Measurements from ENCODE around the gene IRS2. TPM values are rescaled to one million over a fixed set of nuclear protein-coding genes. Genes with fewer than 3 reads are reported as not detected.

The IRS2 gene
- total RNA-seq, 2 donors from 2014 or later = 27.9 to 29.6 TPM

DNA sequence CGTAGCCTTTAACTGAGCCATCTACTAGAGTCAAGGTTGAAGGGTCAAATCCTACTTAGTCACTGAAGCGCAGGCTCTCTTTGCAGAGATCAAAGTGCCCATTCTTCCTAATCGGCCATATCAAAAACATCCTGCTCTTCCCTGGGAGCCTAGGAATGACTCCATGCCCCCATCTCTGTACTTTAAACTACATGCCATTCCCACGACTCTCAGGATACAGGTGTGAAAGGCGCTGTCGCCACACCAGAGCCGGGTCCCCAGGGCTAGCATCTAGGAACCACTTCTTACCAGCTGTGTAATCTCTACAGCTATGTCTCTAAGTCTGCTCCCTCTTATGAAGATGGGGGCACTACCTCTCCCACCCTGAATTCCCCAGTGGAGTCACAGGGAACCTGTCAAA, 22.3 kb downstream of the IRS2 start:
- ATAC-seq (no peak), DNase-seq (no peak)
- intact Hi-C loops (cut with DNase I) = no loop called here

DNA sequence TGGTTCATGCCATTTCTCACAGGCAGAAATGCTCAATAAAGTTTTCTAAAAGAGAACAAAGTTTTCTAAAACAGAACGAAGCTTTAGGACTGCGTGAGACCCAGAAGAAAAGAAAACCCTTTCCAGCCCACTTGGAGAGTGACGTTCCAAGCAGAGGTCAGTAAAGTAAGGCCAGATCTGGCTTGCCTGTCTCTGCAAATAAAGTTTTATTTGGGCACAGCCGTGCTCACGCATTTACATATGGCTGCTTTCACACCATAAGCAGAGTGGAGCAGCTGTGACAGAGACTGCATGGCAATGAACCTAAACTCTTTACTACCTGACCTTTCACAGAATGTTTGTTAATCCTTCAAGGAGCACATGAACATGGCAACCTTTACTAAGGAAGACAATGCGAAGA, 23.6 kb downstream of the IRS2 start:
- no peak for ATAC-seq
- DNase-seq = no peak
- intact Hi-C loops (cut with DNase I) = no loop called here

GRCh38 chr13:109761695-109762094, 24.7 kb downstream of the IRS2 start:
- intact Hi-C loops (cut with DNase I) = no loop called here
- DNase-seq (no peak), ATAC-seq (no peak)

DNA sequence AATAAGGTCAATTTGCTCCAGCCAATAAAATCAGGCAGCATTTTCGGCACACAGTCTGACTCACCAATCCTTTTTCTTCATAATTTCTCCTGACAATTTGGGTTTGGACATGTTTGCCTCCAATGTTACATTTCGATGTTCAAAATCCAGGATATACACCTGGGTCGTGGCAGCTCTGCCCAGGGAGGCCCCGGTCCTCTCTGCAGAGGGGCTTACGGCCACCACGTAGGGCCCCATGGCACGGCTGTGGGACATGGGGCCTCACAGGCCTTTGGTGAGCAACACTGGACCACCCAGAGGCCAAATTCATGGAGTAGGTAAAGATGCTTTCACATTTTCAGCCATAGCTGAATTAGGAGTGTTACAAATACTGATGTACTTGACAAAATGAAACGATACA, 25.4 kb downstream of the IRS2 start:
- ATAC-seq (no peak), DNase-seq (no peak)
- intact Hi-C loops (cut with DNase I) = no loop called here

GRCh38 chr13:109760402-109760801, 26.0 kb downstream of the IRS2 start:
- ATAC-seq (no peak), DNase-seq (no peak)
- intact Hi-C loops (cut with DNase I) = no loop called here

- DNase-seq = no peak
- ATAC-seq = no peak
- intact Hi-C loops (cut with DNase I) = no loop called here
Measured at GRCh38 chr13:109759609-109760008, 26.8 kb downstream of the IRS2 start.

GRCh38 chr13:109758937-109759480, 27.4 kb downstream of the IRS2 start:
- DNase-seq = no peak
- intact Hi-C loops (cut with DNase I) = no loop called here
- no peak for ATAC-seq

DNA sequence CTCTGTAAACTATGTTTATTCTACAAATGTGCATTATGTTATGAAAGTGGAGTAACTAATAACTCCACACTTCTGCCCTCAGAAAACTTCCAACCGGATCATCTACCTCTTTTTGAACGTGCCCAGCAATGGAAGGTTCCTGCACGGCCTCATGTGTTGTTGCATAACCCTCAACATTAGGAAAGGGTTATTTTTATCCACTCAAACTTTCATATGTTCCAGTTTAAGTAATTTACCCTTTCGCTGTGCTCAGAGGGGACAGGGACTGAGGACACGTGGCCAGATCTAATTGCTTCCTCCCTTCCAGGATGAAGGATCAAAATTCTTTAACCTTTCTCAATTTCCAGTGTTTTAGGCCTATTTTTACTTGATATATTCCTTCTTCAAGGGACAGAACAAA, 29.6 kb downstream of the IRS2 start:
- intact Hi-C loops (cut with DNase I) = no loop called here
- ATAC-seq = peak; percentile 44 to 77

GRCh38 chr13:109755997-109756396, 30.4 kb downstream of the IRS2 start:
- DNase-seq (no peak), ATAC-seq (no peak)
- intact Hi-C loops (cut with DNase I) = no loop called here

More for the DNA sequence above, 29.6 kb downstream of the IRS2 start:
- DNase-seq = no peak

GRCh38 chr13:109755551-109755950, 30.8 kb downstream of the IRS2 start:
- no peak for DNase-seq
- intact Hi-C loops (cut with DNase I) = no loop called here
- ATAC-seq = no peak

DNA sequence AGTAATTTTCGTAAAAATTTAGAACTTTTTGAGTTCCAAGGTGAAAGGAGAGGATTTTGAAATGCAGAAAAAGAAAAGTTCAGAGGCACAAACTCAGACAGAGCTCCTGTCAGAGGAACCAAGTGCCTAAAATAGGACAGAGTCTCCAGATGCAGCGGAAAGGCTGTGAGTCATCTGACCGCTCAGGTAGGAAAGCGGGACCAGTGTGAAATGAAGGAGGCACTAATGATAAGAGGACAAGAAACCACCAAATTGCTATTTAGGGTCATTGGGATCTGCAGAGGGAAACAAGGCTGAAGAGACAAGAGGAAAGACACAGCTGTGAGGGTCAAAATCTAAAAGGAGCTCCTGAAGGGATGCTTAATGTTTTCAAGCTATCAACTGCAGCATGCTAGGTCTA, 34.9 kb downstream of the IRS2 start:
- intact Hi-C loops (cut with DNase I) = no loop called here
- DNase-seq = no peak

GRCh38 chr13:109750221-109750775, 36.1 kb downstream of the IRS2 start:
- no peak for DNase-seq
- no peak for ATAC-seq
- intact Hi-C loops (cut with DNase I) = no loop called here

More for the DNA sequence above, 34.9 kb downstream of the IRS2 start:
- ATAC-seq = peak in 1 of 2 donors; percentile 25

- intact Hi-C loops (cut with DNase I) = no loop called here
- ATAC-seq = no peak
Measured at GRCh38 chr13:109749365-109749764, 37.0 kb downstream of the IRS2 start.

GRCh38 chr13:109748677-109749076, 37.7 kb downstream of the IRS2 start:
- DNase-seq = no peak
- intact Hi-C loops (cut with DNase I) = no loop called here

More at GRCh38 chr13:109749365-109749764, 37.0 kb downstream of the IRS2 start:
- no peak for DNase-seq

DNA sequence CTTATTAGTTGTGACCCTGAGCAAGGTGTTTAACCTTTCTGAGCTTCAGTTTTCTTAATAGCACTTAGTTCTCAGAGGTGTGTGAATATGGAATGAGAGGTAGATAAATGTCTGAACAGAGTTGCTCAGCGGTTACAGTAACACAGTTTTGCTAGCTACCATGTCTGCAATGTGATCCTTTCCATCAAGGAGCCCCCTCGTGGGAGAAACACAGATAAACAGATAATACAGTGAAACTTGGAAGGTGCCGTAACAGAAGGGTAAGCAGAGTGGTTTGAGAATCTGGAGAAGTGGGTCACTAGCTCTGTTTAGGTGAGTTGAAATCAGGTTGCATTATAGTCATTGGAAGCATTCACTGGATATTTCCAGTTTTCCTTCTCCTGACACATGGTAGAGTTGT, 38.9 kb downstream of the IRS2 start:
- DNase-seq = no peak
- ATAC-seq = no peak
- intact Hi-C loops (cut with DNase I) = no loop called here

More at GRCh38 chr13:109748677-109749076, 37.7 kb downstream of the IRS2 start:
- no peak for ATAC-seq

DNA sequence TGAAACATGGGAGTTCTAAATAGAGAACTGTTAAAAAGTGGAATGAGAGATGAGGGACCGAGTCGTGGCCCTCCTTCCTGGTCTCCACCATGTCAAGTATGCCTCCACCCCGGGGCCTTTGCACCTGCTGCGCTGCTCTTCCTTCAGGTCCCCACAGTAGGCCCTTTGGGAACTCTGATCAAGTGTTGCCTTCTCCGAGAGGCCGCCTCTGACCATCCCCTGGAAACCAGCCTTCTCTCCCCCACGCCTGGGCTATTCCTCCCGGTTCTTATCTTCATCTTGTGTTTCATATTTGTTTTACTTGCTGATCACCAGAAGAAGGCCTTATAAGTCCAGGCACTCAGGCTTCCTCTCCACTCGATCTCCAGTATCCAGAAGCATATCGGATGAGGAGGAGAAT, 40.0 kb downstream of the IRS2 start:
- intact Hi-C loops (cut with DNase I) = no loop called here
- DNase-seq = no peak
- no peak for ATAC-seq

DNA sequence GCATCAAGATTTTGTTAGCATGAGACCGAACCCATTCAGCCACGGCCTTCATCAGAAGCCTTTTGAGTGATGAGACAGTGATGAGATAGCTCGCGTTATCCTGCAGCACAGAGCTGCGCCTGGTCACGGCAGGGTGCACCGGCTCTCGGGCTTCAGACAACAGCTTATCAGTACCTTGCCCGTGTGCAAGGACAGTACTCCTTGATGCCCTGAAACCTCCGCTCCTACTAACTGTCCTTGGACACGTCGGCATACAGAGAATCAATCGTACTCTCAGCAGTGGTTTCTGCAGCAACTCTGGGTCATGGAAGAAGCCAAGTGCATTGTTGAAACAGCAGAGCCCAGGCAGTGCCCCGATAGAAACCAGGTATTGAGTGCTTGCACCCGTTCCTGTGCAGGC, 40.7 kb downstream of the IRS2 start:
- no peak for ATAC-seq
- no peak for DNase-seq
- intact Hi-C loops (cut with DNase I) = no loop called here

GRCh38 chr13:109745060-109745459, 41.3 kb downstream of the IRS2 start:
- ATAC-seq (no peak), DNase-seq (no peak)
- intact Hi-C loops (cut with DNase I) = no loop called here

DNA sequence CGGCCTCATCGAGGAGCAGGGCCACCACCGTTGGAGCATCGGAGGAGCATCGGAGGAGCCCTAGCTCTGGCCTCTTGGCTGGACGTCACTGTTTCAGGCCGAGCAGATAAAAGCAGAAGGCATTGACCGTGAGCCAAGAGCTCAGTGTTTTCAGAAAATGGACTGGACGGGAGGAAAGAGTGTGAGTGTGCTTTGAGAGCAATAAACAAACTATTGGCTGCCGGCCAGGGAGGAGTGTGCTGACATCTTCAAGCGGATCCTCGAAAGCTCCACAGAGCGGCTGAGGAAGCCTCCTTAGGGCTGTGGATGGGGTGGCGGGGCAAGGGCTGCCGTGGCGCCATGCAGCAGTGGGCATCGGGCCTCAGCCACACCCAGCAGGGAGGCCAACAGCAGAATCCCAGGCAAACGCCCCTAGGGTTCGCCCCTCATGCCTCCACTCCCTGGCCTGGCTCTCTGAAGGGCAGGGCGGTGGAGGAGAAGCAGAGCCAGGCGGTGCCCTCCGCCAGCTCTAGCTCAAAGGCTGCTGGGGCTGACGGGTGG, 41.8 kb downstream of the IRS2 start:
- ATAC-seq (peak; percentile 65 to 75), DNase-seq (peak; percentile 79)
- intact Hi-C loops (cut with DNase I) = no loop called here

DNA sequence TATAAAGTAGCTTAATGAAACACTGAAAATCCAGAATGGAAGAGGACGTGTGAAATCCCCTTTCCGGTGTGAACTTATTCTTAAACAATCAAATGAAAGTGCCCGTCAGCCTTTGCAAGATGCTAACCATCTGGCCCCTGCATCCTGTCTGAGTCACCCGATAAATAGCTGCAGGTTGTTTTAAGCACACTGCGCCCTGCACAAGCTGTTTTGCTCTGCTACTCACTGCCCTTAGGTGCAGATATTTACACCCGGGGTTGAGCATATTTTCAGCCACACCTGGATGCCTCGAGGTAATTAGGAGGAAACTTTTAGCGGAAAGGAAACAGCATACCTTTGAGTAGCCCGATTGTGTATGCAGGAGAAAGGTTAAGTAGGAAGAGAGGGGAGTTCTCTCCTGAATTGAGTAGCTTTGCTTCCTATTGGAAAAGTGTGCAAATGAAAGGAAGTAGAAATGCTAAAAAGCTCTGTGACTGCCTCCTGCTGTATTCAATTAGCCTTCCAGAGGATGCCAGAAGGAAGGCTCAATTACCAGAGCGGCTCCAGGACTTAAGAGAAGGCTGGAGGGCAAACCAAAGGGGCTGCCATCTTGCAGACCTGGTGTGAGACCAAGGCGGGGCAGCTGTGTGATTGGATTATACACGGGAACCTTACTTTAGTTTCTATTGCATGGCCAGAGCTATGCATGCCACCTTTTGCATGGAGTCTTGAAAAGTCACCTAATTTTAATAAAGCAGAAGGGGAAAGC, 42.5 kb downstream of the IRS2 start:
- DNase-seq (no peak), ATAC-seq (no peak)
- intact Hi-C loops (cut with DNase I) = no loop called here

- DNase-seq (no peak), ATAC-seq (no peak)
- intact Hi-C loops (cut with DNase I) = no loop called here
Measured at GRCh38 chr13:109741966-109742365, 44.4 kb downstream of the IRS2 start.

All from left cardiac atrium (tissue), 4 donors.